Measurements from ENCODE around the gene CEP350.
A peak's percentile ranks its signal among the peaks of the same experiment; 100 is the strongest.

CEP350 gene

DNA sequence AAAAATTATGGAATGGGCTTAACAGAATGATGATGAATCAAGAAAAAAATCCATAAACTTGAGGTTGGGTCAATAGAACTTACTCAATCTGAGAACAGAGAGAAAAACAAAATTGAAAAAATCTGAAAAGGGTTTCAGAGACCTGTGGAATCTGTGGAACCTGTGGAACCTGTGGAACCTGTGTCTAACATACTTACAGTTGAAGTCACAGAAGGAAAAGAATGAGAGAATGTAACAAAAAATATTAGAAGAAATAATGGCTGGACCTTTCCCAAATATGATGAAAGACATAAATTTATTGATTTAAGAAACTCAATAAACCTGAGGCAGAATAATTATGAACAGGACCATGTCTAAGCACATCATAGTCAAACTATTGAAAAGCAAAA is 182.4 kb downstream of the CEP350 start:
- no peak for DNase-seq (ENCODE audit: low read depth)
- no peak overlapping the region for H3K4me3 ChIP-seq (ENCODE audit: low read length)
- TF ChIP-seq, protein P1, sequence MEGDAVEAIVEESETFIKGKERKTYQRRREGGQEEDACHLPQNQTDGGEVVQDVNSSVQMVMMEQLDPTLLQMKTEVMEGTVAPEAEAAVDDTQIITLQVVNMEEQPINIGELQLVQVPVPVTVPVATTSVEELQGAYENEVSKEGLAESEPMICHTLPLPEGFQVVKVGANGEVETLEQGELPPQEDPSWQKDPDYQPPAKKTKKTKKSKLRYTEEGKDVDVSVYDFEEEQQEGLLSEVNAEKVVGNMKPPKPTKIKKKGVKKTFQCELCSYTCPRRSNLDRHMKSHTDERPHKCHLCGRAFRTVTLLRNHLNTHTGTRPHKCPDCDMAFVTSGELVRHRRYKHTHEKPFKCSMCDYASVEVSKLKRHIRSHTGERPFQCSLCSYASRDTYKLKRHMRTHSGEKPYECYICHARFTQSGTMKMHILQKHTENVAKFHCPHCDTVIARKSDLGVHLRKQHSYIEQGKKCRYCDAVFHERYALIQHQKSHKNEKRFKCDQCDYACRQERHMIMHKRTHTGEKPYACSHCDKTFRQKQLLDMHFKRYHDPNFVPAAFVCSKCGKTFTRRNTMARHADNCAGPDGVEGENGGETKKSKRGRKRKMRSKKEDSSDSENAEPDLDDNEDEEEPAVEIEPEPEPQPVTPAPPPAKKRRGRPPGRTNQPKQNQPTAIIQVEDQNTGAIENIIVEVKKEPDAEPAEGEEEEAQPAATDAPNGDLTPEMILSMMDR (conservative IDR thresholded peaks at IDR 0.05; ENCODE audit: low read length) = no peak

DNA sequence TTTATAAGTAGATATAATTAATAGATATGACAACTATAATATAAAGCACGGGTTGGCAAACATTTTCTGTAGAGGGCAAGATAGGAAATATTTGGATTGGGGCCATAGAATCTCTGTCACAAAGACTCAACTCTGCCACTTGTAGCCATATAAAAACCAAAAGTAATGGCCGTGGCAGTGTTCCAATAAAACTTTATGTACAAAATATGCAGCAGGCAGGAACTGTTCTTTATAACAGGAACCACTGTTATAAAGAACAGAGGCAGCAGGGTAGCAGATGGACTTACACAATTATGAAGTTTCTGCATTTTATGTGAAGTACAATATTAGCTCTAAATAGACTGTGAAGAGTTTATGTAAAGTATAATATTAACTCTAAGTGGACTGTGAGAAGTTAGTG is 183.2 kb downstream of the CEP350 start:
- no peak for DNase-seq (ENCODE audit: low read depth)

DNA sequence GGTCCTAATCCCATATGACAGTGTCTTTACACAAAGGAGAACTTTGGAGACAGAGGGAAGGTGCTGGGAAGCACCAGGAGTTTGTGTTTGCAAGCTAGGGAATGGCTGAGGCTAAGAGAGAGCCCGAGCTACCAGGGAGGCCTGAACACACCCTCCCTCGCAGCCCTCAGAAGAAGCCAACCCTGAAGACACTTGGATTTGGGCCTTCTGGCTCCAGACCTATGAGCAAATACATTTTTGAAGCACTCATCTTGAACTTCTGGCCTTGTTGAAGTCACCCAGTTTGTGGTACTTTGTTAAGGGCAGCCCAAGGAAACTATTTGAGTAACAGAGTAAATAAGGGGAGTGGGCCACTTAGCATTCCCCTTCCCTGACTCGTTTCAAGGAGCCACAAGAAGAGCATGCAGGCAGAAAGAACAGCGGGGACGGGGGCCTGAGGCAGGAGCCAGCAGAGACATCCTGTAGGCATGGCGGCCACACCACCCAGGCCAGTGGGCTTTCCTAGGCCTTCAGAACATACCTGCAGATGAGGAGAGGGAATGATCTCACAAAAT is 186.8 kb downstream of the CEP350 start:
- no peak for DNase-seq (ENCODE audit: low read depth)
- no peak overlapping the region for H3K4me3 ChIP-seq (ENCODE audit: low read length)
- TF ChIP-seq, protein P1 (conservative IDR thresholded peaks at IDR 0.05; ENCODE audit: low read length) = no peak

More for the DNA sequence above, 183.2 kb downstream of the CEP350 start:
- H3K4me3 ChIP-seq (ENCODE audit: low read length) = no peak overlapping the region
- TF ChIP-seq, protein P1 (conservative IDR thresholded peaks at IDR 0.05; ENCODE audit: low read length) = no peak

DNA sequence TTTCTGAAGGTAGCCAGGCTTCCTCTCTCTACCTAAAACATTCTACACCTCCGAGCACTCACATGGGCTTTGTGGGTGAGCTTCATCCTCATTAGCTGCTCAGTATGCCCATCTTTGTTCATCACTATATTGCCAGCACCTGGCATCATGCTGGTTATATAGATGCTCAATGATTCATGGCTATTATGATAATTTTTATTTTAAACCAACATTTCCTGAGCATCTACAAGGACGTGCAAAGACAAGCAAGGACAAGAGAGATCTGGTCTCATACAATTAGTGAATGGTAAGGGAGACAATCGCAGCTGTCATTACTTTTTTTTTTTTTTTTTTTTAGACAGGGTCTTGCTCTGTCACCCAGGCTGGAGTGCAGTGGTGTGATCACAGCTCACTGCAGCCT is 188.7 kb downstream of the CEP350 start:
- H3K4me3 ChIP-seq (ENCODE audit: low read length) = no peak overlapping the region
- no peak for DNase-seq (ENCODE audit: low read depth)
- TF ChIP-seq, protein P1 (conservative IDR thresholded peaks at IDR 0.05; ENCODE audit: low read length) = no peak

DNA sequence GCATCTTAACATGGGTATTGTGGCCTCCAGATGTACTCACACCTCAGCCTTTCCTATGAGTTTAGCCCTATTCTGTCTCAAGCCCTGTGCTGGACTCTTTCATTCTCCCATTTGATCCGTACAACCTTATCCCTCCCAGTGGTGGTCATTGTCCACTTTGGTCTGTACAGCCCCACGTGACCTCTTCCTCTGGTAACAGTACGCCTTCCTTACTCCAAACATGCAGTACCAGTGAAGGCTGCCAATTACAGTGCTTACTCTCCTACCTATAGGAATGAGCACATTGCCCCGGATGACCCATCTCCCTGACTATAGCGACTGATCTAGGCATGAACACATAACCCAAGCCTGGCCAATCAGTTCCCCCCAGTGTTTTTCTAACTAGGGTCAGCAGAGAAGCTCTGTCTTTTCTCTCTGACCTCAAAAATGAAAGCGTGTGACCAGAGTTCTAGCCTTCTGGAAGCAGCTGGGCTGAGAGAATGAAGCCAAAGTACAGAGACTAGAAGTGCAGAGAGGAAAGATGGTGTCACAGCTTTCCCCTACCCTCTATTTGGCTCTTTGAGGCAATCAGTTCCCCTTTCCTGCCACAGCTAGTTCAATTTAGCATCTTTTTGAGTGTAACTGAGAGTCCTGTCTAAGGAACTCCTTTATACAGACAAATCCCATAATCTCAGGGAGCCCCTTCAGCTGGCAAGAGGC is 190.2 kb downstream of the CEP350 start:
- H3K4me3 ChIP-seq (ENCODE audit: low read length) = no peak overlapping the region
- TF ChIP-seq, protein P1 (conservative IDR thresholded peaks at IDR 0.05; ENCODE audit: low read length) = no peak
- no peak for DNase-seq (ENCODE audit: low read depth)

DNA sequence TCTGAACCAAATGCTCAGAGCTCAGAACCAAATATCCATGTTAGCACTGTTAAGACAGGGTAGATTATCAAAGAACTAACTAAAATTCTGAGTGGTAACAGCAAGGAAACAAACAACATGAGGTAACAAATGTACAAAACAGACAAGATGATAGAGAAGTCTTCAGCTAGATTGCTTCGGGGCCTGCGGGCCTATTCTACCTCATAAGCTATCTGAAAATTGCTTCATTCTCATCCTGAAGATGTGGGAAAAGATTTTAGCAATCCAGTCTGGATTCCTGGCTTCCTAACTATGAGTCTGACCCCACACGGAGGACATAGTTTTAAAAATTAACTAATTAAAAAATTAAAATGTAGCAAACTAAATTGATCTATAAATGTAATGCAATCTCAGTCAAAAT is 190.8 kb downstream of the CEP350 start:
- TF ChIP-seq, protein P1 (conservative IDR thresholded peaks at IDR 0.05; ENCODE audit: low read length) = no peak

DNA sequence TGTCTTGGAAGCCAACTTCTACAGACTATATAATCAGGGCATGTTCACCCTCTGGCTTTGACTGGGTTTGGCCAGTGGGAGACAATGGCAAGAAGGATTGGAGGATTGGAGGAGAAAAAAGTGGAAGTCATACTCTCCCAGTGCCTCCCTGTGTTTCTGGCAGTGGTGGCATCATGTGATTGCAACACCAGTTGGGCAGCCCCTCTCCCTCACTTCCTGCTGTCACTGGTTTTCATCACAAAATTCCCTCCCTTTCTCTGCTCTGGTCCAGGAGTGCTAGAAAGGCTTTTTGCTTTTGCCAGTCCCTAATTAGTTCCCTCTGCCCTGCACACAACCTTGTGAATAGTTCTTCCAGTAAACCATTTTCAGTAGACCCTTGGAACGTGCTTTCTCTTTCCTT is 196.4 kb downstream of the CEP350 start:
- TF ChIP-seq, protein P1 (conservative IDR thresholded peaks at IDR 0.05; ENCODE audit: low read length) = no peak
- peak; percentile 57 for DNase-seq (ENCODE audit: low read depth)
- no peak overlapping the region for H3K4me3 ChIP-seq (ENCODE audit: low read length)

More for the DNA sequence above, 190.8 kb downstream of the CEP350 start:
- DNase-seq (ENCODE audit: low read depth) = no peak
- H3K4me3 ChIP-seq (ENCODE audit: low read length) = no peak overlapping the region
